Kidney (tissue), 14 donors: ENCODE results near the gene TCF25. TPM values are rescaled to one million over a fixed set of nuclear protein-coding genes. Genes with fewer than 3 reads are reported as not detected.

Experiments used
- DNase-seq, 5 donors: peaks; one replicate each; pipeline ENCODE4 v3.0.0-alpha.2; 2013 to 2020
- FAIRE-seq: peaks from 2 replicates; lab custom pipeline; 2012; peaks lifted over from hg19 to GRCh38; lab: Jason Lieb, UNC
- H3K27ac ChIP-seq, 2 donors: one replicate each; pipeline ENCODE4 v1.7.0; 2013; ENCODE audit warnings: low read depth in 2 of 2, low read length in 2 of 2, inconsistent platforms in 1 of 2
- H3K27me3 ChIP-seq: one replicate; pipeline ENCODE4 v1.7.1; 2013; ENCODE audit warnings: low read length, inconsistent platforms; ENCODE audit not compliant: control insufficient read depth, insufficient read depth
- H3K36me3 ChIP-seq, 3 donors: one replicate each; pipeline versions ENCODE4 v1.7.0 to v1.7.1; 2013; ENCODE audit warnings: low read length in 3 of 3, control low read depth in 1 of 3, inconsistent platforms in 1 of 3; ENCODE audit not compliant: insufficient read depth in 3 of 3, control insufficient read depth in 2 of 3
- H3K4me1 ChIP-seq, 3 donors: one replicate each; pipeline versions ENCODE4 v1.7.0 to v1.7.1; 2013; ENCODE audit warnings: low read length in 3 of 3, inconsistent platforms in 1 of 3, low read depth in 1 of 3; ENCODE audit not compliant: control insufficient read depth in 2 of 3, insufficient read depth in 2 of 3
- H3K4me3 ChIP-seq, 3 donors: one replicate each; pipeline versions ENCODE4 v1.7.0 to v1.8.1; 2013; ENCODE audit warnings: low read length in 3 of 3, control low read depth in 1 of 3, inconsistent platforms in 1 of 3
- H3K9ac ChIP-seq, 3 donors: one replicate each; pipeline versions ENCODE4 v1.7.0 to v1.7.1; 2013; ENCODE audit warnings: low read length in 3 of 3, control low read depth in 1 of 3, inconsistent platforms in 1 of 3
- H3K9me3 ChIP-seq, 3 donors: one replicate each; pipeline versions ENCODE4 v1.7.0 to v1.7.1; 2013; ENCODE audit warnings: low read length in 3 of 3, control low read depth in 1 of 3, inconsistent platforms in 1 of 3; ENCODE audit not compliant: control insufficient read depth in 2 of 3, insufficient read depth in 1 of 3
- CTCF ChIP-seq: IDR thresholded peaks from 3 replicates; pipeline ENCODE4 v1.5.1; 2012; ENCODE audit warnings: mild to moderate bottlenecking, moderate library complexity, borderline replicate concordance; ENCODE audit not compliant: insufficient read depth; ENCODE audit errors: extremely low read depth
- intact Hi-C: fragments of 100-400 bp; cut with DNase I; formaldehyde crosslinking; loops from one replicate; pipeline ENCODE4 v1.11.1; 2022
- polyA plus RNA-seq: library from polyadenylated mRNA; stranded (reverse); fragments of 350-450 nt; fragmentation: Illumina TruSeq; extraction: RNeasy Lipid Tissue Mini Kit (QIAGEN cat#74804); gene quantifications from one replicate; pipeline ENCODE4 v1.2.3, GENCODE V29; 2014; ENCODE audit warnings: low read depth, low replicate concordance; ENCODE audit not compliant: insufficient read depth
- total RNA-seq: library from RNA; stranded (reverse); fragmentation: NEBNext Ultra II Directional; extraction: Animal tissue kit (Norgen Biotek cat#: 25700); gene quantifications from one replicate; pipeline ENCODE4 v1.2.1, GENCODE V29; 2021
- donor health status: control.
- donor health status: control.
- donor health status: control.
- donor health status: control.
- donor health status: control.
- donor health status: DM: yes; HTN: yes; CAD: no.
- donor health status: Normal renal cell carcinoma (clear cell type).

TCF25 gene
- total and polyA plus RNA-seq, 2 donors from 2014 or later: 157 to 209 TPM

- peaks cover 5 to 33% (median 31%) of the 10 kb centered on the region in 3 donors for H3K36me3 ChIP-seq
Observed at GRCh38 chr16:89881368-89881730, 8.0 kb downstream of the TCF25 start.

GRCh38 chr16:89883346-89884040 lies 10.1 kb downstream of the TCF25 start:
- no peak overlapping the region for H3K27ac ChIP-seq
- no peak for TF ChIP-seq CTCF
- no peak overlapping the region for H3K9ac ChIP-seq
- peaks cover 5 to 47% (median 43%) of the 10 kb centered on the region in 3 donors for H3K36me3 ChIP-seq
- no peaks in the 10 kb centered on the region for H3K4me1 ChIP-seq
- FAIRE-seq (no peak), DNase-seq (no peak)
- H3K4me3 ChIP-seq: no peak overlapping the region
- no peaks in the 10 kb centered on the region for H3K9me3 ChIP-seq
- H3K27me3 ChIP-seq: no peaks in the 10 kb centered on the region
- intact Hi-C loops: no loop called here

More at GRCh38 chr16:89881368-89881730, 8.0 kb downstream of the TCF25 start:
- no peak for FAIRE-seq
- H3K27ac ChIP-seq: no peak overlapping the region
- DNase-seq: no peak
- H3K4me1 ChIP-seq: no peaks in the 10 kb centered on the region
- no peaks in the 10 kb centered on the region for H3K27me3 ChIP-seq
- intact Hi-C loops: no loop called here
- no peak overlapping the region for H3K4me3 ChIP-seq
- no peaks in the 10 kb centered on the region for H3K9me3 ChIP-seq
- no peak for TF ChIP-seq CTCF
- H3K9ac ChIP-seq: no peak overlapping the region

GRCh38 chr16:89884041-89884421 lies 10.6 kb downstream of the TCF25 start:
- Histone ChIP-seq H3K27me3 (no peaks in the 10 kb centered on the region), H3K36me3 (peaks cover 5 to 47% (median 40%) of the 10 kb centered on the region in 3 donors), H3K4me1 (no peaks in the 10 kb centered on the region), H3K9me3 (no peaks in the 10 kb centered on the region), H3K9ac (no peak overlapping the region), H3K4me3 (no peak overlapping the region), H3K27ac (no peak overlapping the region)
- no peak for FAIRE-seq
- no peak for DNase-seq
- intact Hi-C loops: no loop called here
- no peak for TF ChIP-seq CTCF
